ENCODE data around the gene UGGT2. TPM values are rescaled to one million over a fixed set of nuclear protein-coding genes. Genes with fewer than 3 reads are reported as not detected.

Gene UGGT2
- total and polyA plus RNA-seq, 9 donors, result 18.1 to 40.0 (median 21.2) TPM

DNA sequence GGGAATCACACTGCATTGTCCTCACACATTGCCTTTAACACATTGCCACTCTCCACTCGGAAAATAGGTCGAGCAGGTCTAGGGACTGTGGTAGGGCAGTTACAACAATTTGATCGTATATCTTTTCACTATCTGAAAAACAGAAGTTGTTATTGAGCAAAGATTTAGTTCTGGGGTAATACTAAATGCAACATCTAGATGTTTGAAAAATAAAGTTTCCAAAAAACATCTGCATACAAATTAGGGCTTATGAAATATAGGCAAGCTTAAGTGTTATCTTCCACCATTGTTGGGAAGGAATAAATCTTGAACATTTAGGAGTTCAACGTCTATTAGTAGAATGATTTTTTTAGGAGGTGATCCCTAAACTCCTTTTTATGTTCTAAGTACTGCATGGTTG lies 35.9 kb upstream of the UGGT2 start:
- no peak for DNase-seq
- Histone ChIP-seq H3K27me3 (ENCODE audit: control insufficient read depth, insufficient read depth, low read length) (peaks cover 32% of the 10 kb centered on the region), H3K4me3 (ENCODE audit: low read length) (no peak overlapping the region), H3K27ac (ENCODE audit: low read length) (no peak overlapping the region), H3K36me3 (ENCODE audit: control insufficient read depth, insufficient read depth, low read length) (no peaks in the 10 kb centered on the region), H3K4me1 (ENCODE audit: control insufficient read depth, insufficient read depth, low read length) (peaks cover 11% of the 10 kb centered on the region), H3K9me3 (replicated peaks; ENCODE audit: control insufficient read depth, low read depth, low read length) (no peaks in the 10 kb centered on the region)
- 33% methylated on average over 1 of the region's 4 CpGs for WGBS (ENCODE audit: insufficient coverage)

DNA sequence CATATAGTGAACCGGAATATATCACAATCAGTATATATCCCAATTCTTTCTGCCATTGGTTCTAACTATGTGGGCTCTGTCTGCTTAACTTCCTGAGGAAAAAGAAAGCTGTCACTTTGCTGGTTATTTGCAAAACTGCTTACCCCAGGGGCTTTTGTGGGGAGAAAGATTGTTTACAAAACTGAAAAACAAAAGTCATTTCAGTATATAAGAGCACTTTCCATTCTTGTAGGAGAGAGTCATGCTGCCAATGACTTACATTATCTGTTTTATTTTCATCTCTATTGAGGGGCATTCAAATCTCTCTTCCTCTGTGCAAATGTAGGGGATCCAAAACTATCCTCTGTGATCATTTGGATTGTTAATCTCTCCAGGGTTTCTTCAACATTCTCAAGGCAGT lies 33.5 kb upstream of the UGGT2 start:
- no CpG with 5 or more reads among the region's 1 CpG for WGBS (ENCODE audit: insufficient coverage)
- Histone ChIP-seq H3K27ac (ENCODE audit: low read length) (no peak overlapping the region), H3K4me1 (ENCODE audit: control insufficient read depth, insufficient read depth, low read length) (peaks cover 9% of the 10 kb centered on the region), H3K27me3 (ENCODE audit: control insufficient read depth, insufficient read depth, low read length) (peaks cover 26% of the 10 kb centered on the region), H3K9me3 (replicated peaks; ENCODE audit: control insufficient read depth, low read depth, low read length) (no peaks in the 10 kb centered on the region), H3K36me3 (ENCODE audit: control insufficient read depth, insufficient read depth, low read length) (no peaks in the 10 kb centered on the region), H3K4me3 (ENCODE audit: low read length) (no peak overlapping the region)
- DNase-seq, result no peak

DNA sequence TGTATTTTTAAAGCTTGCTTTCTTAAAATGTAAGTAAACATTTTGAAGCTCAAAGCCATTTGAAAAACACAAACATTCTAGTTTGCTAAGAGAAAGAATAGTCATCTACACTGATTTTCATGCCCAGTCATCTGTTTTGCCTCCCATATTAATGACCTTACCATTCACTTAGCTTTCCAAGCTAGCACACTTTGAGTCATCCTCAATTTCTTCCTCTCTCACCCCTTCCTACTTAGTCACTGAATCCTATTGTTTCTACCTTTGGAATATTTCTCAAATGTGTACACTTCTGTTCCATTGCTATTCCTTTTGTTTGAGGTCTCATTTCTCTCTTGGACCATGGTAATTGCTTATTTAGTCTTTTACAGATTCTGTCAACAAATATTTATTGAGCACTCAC lies 29.4 kb upstream of the UGGT2 start:
- Histone ChIP-seq H3K4me3 (ENCODE audit: low read length) (no peak overlapping the region), H3K9me3 (replicated peaks; ENCODE audit: control insufficient read depth, low read depth, low read length) (no peaks in the 10 kb centered on the region), H3K4me1 (ENCODE audit: control insufficient read depth, insufficient read depth, low read length) (no peaks in the 10 kb centered on the region), H3K36me3 (ENCODE audit: control insufficient read depth, insufficient read depth, low read length) (no peaks in the 10 kb centered on the region), H3K27ac (ENCODE audit: low read length) (no peak overlapping the region), H3K27me3 (ENCODE audit: control insufficient read depth, insufficient read depth, low read length) (peaks cover 9% of the 10 kb centered on the region)
- no peak for DNase-seq

DNA sequence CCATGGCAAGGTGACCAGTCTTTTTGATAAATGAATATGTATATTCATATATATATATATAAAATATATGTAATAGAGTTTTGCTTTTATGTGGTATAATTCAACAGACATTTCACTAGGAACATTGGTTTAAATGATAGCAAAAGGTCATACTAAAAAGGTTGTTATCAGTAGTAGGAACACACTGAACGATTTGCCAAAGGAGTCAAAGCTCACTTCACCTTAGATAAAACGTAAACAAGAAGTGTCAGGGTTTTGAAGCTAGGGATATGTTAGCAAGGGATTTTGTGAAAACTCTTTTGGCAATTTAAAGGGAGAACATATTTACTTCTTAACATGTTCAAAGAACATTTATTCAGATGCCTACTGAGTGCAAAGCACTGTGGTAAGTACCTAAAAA lies 28.7 kb upstream of the UGGT2 start:
- H3K9me3 ChIP-seq (replicated peaks; ENCODE audit: control insufficient read depth, low read depth, low read length), result no peaks in the 10 kb centered on the region
- H3K4me3 ChIP-seq (ENCODE audit: low read length), result no peak overlapping the region
- peaks cover 9% of the 10 kb centered on the region for H3K27me3 ChIP-seq (ENCODE audit: control insufficient read depth, insufficient read depth, low read length)
- H3K4me1 ChIP-seq (ENCODE audit: control insufficient read depth, insufficient read depth, low read length), result no peaks in the 10 kb centered on the region
- H3K36me3 ChIP-seq (ENCODE audit: control insufficient read depth, insufficient read depth, low read length), result no peaks in the 10 kb centered on the region
- no CpG with 5 or more reads among the region's 2 CpGs for WGBS (ENCODE audit: insufficient coverage)
- H3K27ac ChIP-seq (ENCODE audit: low read length), result no peak overlapping the region
- DNase-seq, result no peak

DNA sequence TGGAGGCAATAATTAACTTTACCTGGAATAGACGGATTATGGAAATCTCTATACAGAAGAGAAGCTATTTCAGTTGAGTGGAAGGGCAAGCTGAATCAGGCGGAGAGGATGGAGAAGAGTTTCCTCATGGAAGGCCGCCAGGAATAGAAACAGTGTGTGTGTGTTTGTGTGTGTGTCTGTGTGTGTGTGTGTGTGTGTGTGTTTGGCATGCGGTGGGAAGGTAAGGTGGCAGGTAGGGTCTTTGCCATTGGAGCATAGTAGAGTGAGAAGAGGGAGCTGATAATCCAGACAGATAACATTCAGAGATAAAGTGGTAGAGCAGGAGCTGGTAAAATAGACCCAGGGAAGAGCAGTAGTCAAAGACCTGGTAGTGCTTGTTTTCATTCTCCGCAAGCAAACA lies 27.5 kb upstream of the UGGT2 start:
- Histone ChIP-seq H3K27ac (ENCODE audit: low read length) (no peak overlapping the region), H3K4me3 (ENCODE audit: low read length) (no peak overlapping the region), H3K27me3 (ENCODE audit: control insufficient read depth, insufficient read depth, low read length) (peaks cover 9% of the 10 kb centered on the region), H3K36me3 (ENCODE audit: control insufficient read depth, insufficient read depth, low read length) (no peaks in the 10 kb centered on the region), H3K4me1 (ENCODE audit: control insufficient read depth, insufficient read depth, low read length) (no peaks in the 10 kb centered on the region), H3K9me3 (replicated peaks; ENCODE audit: control insufficient read depth, low read depth, low read length) (no peaks in the 10 kb centered on the region)
- DNase-seq, result no peak
- WGBS (ENCODE audit: insufficient coverage), result 88% methylated on average over 4 of the region's 5 CpGs

DNA sequence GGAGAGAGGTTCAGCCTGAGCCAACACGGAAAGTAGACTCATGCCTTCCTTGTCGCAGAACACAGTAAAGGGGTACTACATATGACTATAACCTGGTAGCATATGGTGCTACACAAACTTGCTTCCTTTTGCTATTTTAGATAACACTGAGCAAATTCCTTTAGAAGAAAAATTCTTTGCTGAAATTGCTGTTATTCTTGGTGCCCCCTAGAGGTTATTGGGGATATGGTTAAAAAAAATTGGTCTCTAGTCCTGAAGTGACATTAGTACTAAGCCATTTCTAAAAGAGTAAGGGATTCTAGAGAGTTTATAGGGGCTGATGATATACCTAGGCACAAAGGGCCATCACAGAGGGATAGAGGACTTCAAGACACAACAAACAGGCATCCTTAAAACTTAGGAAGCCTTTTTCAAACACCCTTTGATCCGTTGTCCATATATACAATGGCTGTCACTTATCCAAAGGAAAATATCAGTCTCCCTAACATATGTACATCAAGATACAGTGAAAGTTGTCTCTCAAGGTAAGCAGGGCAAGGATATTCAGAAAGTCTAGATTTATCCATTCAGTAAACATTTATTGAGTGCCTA lies 22.8 kb upstream of the UGGT2 start:
- DNase-seq, result peak; percentile 15
- Histone ChIP-seq H3K36me3 (ENCODE audit: control insufficient read depth, insufficient read depth, low read length) (no peaks in the 10 kb centered on the region), H3K4me1 (ENCODE audit: control insufficient read depth, insufficient read depth, low read length) (no peaks in the 10 kb centered on the region), H3K9me3 (replicated peaks; ENCODE audit: control insufficient read depth, low read depth, low read length) (no peaks in the 10 kb centered on the region), H3K27ac (ENCODE audit: low read length) (no peak overlapping the region), H3K4me3 (ENCODE audit: low read length) (no peak overlapping the region), H3K27me3 (ENCODE audit: control insufficient read depth, insufficient read depth, low read length) (peaks cover 6% of the 10 kb centered on the region)
- no CpG with 5 or more reads among the region's 3 CpGs for WGBS (ENCODE audit: insufficient coverage)

DNA sequence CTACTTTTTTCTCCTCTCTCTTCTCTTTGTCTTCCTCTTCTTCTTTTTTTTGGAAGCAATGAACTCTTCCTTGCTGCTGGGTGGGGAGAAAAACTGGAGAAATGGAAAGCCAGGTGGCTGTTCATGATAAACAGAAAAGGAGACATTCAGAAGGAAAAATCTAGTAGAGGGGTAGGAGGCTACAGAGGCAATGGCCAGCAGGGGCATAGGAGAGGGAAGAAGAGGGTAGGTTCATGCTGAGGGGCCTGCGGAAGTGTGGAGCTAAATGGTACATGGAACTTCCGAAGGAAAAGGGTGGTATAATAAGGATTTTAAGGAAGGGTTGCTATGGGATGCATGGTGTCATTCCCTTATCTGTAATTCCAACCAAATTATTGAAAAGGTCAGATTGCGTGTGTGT lies 19.2 kb upstream of the UGGT2 start:
- Histone ChIP-seq H3K27me3 (ENCODE audit: control insufficient read depth, insufficient read depth, low read length) (no peaks in the 10 kb centered on the region), H3K9me3 (replicated peaks; ENCODE audit: control insufficient read depth, low read depth, low read length) (no peaks in the 10 kb centered on the region), H3K27ac (ENCODE audit: low read length) (no peak overlapping the region), H3K4me3 (ENCODE audit: low read length) (no peak overlapping the region), H3K4me1 (ENCODE audit: control insufficient read depth, insufficient read depth, low read length) (no peaks in the 10 kb centered on the region), H3K36me3 (ENCODE audit: control insufficient read depth, insufficient read depth, low read length) (no peaks in the 10 kb centered on the region)
- DNase-seq, result no peak
- no CpG with 5 or more reads among the region's 3 CpGs for WGBS (ENCODE audit: insufficient coverage)

DNA sequence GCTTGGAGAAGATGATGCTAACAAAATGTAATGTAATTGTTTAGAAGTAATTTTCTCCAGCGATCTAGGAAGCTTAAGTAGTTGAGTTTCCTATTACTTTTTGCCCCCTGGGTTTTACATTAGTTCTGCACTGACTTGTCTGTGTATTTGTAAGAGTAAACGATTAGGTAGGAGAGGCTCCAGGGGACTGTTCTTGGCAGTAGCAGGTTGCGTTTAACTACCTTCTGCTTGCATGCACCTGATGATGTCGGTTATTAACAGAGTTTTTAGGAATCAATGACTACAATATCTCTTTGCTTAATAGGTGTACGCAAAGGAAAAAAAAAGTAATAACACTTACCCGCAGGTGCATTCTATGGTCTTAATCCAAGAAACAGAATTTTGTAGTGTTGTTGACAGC lies 18.3 kb upstream of the UGGT2 start:
- no peaks in the 10 kb centered on the region for H3K27me3 ChIP-seq (ENCODE audit: control insufficient read depth, insufficient read depth, low read length)
- H3K4me3 ChIP-seq (ENCODE audit: low read length), result no peak overlapping the region
- H3K27ac ChIP-seq (ENCODE audit: low read length), result no peak overlapping the region
- H3K36me3 ChIP-seq (ENCODE audit: control insufficient read depth, insufficient read depth, low read length), result no peaks in the 10 kb centered on the region
- H3K9me3 ChIP-seq (replicated peaks; ENCODE audit: control insufficient read depth, low read depth, low read length), result no peaks in the 10 kb centered on the region
- no peak for DNase-seq
- no CpG with 5 or more reads among the region's 6 CpGs for WGBS (ENCODE audit: insufficient coverage)
- H3K4me1 ChIP-seq (ENCODE audit: control insufficient read depth, insufficient read depth, low read length), result no peaks in the 10 kb centered on the region

DNA sequence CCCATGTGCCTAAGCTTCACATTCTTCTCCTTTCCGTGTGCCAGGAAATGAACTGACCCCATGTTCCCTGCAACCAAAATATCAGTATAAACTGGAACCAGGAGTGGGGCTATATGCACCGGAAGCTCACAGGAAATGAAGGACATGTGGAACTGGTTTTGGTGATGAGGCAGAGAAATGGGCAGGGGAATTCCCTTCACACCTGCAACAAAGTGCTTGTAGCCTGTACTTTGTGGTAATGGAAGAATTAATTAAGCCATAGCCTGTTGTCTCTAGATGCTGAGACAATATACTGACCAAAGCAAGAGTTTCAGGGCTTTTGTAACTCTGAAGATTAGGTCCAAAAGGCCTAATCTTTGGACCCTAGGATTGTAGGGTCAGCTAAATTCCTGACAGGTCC lies 15.5 kb upstream of the UGGT2 start:
- H3K27ac ChIP-seq (ENCODE audit: low read length), result no peak overlapping the region
- no peaks in the 10 kb centered on the region for H3K9me3 ChIP-seq (replicated peaks; ENCODE audit: control insufficient read depth, low read depth, low read length)
- no peaks in the 10 kb centered on the region for H3K27me3 ChIP-seq (ENCODE audit: control insufficient read depth, insufficient read depth, low read length)
- no CpG with 5 or more reads among the region's 2 CpGs for WGBS (ENCODE audit: insufficient coverage)
- no peak overlapping the region for H3K4me3 ChIP-seq (ENCODE audit: low read length)
- H3K36me3 ChIP-seq (ENCODE audit: control insufficient read depth, insufficient read depth, low read length), result no peaks in the 10 kb centered on the region
- no peaks in the 10 kb centered on the region for H3K4me1 ChIP-seq (ENCODE audit: control insufficient read depth, insufficient read depth, low read length)
- no peak for DNase-seq

DNA sequence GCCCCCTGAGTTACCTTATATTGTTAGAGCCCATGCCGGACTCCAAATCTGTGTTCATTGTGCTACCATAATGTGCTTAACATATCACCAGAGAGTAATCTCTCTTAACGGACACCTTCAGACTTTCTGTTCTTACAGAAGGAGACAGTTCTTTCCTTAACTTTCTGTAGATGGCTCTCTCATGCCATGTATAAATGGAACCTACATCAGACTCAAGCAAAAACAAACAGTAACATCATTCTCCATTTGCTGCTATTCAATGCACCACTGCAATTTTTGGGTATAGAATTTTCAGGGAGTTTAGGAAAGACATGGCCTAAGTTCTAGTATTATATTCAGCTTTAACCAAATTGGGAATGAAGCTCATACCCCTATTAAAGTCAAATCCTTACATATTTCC lies 12.6 kb upstream of the UGGT2 start:
- H3K9me3 ChIP-seq (replicated peaks; ENCODE audit: control insufficient read depth, low read depth, low read length), result no peaks in the 10 kb centered on the region
- H3K27ac ChIP-seq (ENCODE audit: low read length), result no peak overlapping the region
- H3K4me3 ChIP-seq (ENCODE audit: low read length), result no peak overlapping the region
- no peaks in the 10 kb centered on the region for H3K27me3 ChIP-seq (ENCODE audit: control insufficient read depth, insufficient read depth, low read length)
- H3K36me3 ChIP-seq (ENCODE audit: control insufficient read depth, insufficient read depth, low read length), result no peaks in the 10 kb centered on the region
- H3K4me1 ChIP-seq (ENCODE audit: control insufficient read depth, insufficient read depth, low read length), result no peaks in the 10 kb centered on the region
- no peak for DNase-seq
- 70% methylated on average over 2 of the region's 2 CpGs for WGBS (ENCODE audit: insufficient coverage)

DNA sequence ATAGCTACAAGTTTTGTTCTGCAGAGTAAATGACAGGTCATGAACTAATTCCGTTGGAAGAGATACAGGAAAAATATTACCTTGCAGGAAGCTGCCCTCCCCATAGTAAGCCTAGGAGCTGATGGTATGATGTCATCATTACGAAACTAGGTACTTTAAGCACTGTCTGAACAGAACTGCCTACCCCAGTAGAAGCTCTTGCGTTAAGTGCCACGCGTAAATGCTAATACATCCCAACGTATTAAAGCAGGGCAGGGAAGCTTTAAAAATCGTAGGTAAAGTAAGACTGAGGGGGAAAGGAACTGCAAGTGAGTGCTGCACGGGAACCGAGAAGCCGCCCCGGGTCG lies 572 bp downstream of the UGGT2 start:
- Histone ChIP-seq H3K27me3 (ENCODE audit: control insufficient read depth, insufficient read depth, low read length) (peaks cover 2% of the 10 kb centered on the region), H3K36me3 (ENCODE audit: control insufficient read depth, insufficient read depth, low read length) (no peaks in the 10 kb centered on the region), H3K4me1 (ENCODE audit: control insufficient read depth, insufficient read depth, low read length) (peaks cover 2% of the 10 kb centered on the region), H3K9me3 (replicated peaks; ENCODE audit: control insufficient read depth, low read depth, low read length) (no peaks in the 10 kb centered on the region), H3K4me3 (ENCODE audit: low read length) (peak overlapping the region; percentile 90), H3K27ac (ENCODE audit: low read length) (peak overlapping the region; percentile 75)
- 0% methylated on average over 6 of the region's 12 CpGs for WGBS (ENCODE audit: insufficient coverage)
- DNase-seq, result no peak

Data from muscle of leg (tissue), 11 donors.